Natural killer cell (primary cell): ENCODE data around the gene SWSAP1. TPM values are rescaled to one million over a fixed set of nuclear protein-coding genes. Genes with fewer than 3 reads are reported as not detected.

Experiments used
- ATAC-seq, 3 donors: fragments of 150-1000 bp in 2 of 3; fragments of 200-7000 bp in 1 of 3; cut with Tn5 transposase; 1 replicate in 1 of 3; 2 replicates in 2 of 3; pipeline ENCODE4 v1.10.0; 2021; ENCODE audit warnings: mild to moderate bottlenecking in 2 of 3, moderate library complexity in 2 of 3
- DNase-seq, 2 donors: peaks; one replicate each; pipeline versions ENCODE4 v3.0.0 to v3.0.0-alpha.2; 2013 to 2021; ENCODE audit warnings: mixed read lengths in 1 of 2
- H3K27ac ChIP-seq: one replicate; pipeline ENCODE4 v1.5.1; 2013; ENCODE audit warnings: mild to moderate bottlenecking, low read length
- H3K27me3 ChIP-seq: one replicate; pipeline ENCODE4 v1.6.1; 2013; ENCODE audit warnings: low read length; ENCODE audit not compliant: control insufficient read depth, insufficient read depth
- H3K36me3 ChIP-seq: one replicate; pipeline ENCODE4 v1.6.1; 2013; ENCODE audit warnings: low read length; ENCODE audit not compliant: control insufficient read depth, insufficient read depth
- H3K4me1 ChIP-seq: one replicate; pipeline ENCODE4 v1.6.1; 2013; ENCODE audit warnings: low read length; ENCODE audit not compliant: control insufficient read depth, insufficient read depth
- H3K4me3 ChIP-seq: one replicate; pipeline ENCODE4 v1.5.1; 2013; ENCODE audit warnings: low read length
- H3K9me3 ChIP-seq: one replicate; pipeline ENCODE4 v1.6.1; 2013; ENCODE audit warnings: low read length; ENCODE audit not compliant: control insufficient read depth, insufficient read depth
- H3K27ac Mint-ChIP-seq, 2 donors: one replicate each; pipeline ENCODE4 v1.8.0; 2022; ENCODE audit warnings: mild to moderate bottlenecking in 2 of 2, mixed read lengths in 2 of 2, moderate library complexity in 1 of 2
- H3K27me3 Mint-ChIP-seq, 2 donors: one replicate each; pipeline ENCODE4 v1.8.0; 2022; ENCODE audit warnings: low read depth in 2 of 2, mixed read lengths in 2 of 2
- H3K36me3 Mint-ChIP-seq: one replicate; pipeline ENCODE4 v1.8.0; 2022; ENCODE audit warnings: mixed read lengths
- H3K4me1 Mint-ChIP-seq, 2 donors: one replicate each; pipeline ENCODE4 v1.8.0; 2022; ENCODE audit warnings: mixed read lengths in 2 of 2
- H3K4me3 Mint-ChIP-seq: one replicate; pipeline ENCODE4 v1.8.0; 2022; ENCODE audit warnings: mild to moderate bottlenecking, moderate library complexity, mixed read lengths
- H3K9me3 Mint-ChIP-seq, 2 donors: one replicate each; pipeline ENCODE4 v1.8.0; 2022; ENCODE audit warnings: mixed read lengths in 2 of 2
- WGBS: methylation state at CpG from one replicate; pipeline ENCODE4 v1.1.7; 2013; ENCODE audit warnings: missing lambda C conversion rate; ENCODE audit not compliant: insufficient coverage; 5-methylcytosine and 5-hydroxymethylcytosine counted together
- intact Hi-C: fragments of 100-400 bp; cut with micrococcal nuclease; formaldehyde crosslinking; loops from one replicate; pipeline ENCODE4 v1.14.2; 2022
- total RNA-seq, 4 donors: library from RNA; stranded (reverse); fragments of 120-200 nt in 1 of 4; gene quantifications; one replicate each; pipeline versions ENCODE4 v1.2.3 to v1.2.4, GENCODE V29; 2013 to 2022
- TF ChIP-seq, protein P1 (sequence below): fragments of 200-600 bp; IDR thresholded peaks from one replicate; pipeline ENCODE4 v1.8.0; 2022; ENCODE audit warnings: antibody characterized with exemption

The SWSAP1 gene
- total RNA-seq, 3 donors from 2014 or later (not counting 1 experiment from before 2014, with no cell fraction given): 2.1 to 2.9 (median 2.8) TPM

DNA sequence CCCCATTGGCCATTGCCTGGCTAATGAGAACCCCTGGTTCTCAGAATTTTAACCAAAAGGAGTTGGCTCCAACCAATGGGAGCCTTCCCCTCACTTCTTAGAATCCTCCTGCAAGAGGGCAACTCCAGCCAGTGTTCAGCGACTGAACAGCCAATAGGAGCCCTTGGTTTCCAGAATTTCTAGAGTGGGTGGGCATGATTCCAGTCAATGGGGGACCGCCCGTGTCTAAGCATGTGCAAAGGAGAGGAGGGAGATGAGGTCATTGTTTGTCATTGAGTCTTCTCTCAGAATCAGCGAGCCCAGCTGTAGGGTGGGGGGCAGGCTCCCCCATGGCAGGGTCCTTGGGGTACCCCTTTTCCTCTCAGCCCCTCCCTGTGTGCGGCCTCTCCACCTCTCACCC, 9.5 kb upstream of the SWSAP1 start:
- H3K4me1 Mint-ChIP-seq: no peaks in the 10 kb centered on the region
- Histone ChIP-seq H3K27me3 (no peaks in the 10 kb centered on the region), H3K36me3 (peaks cover 2% of the 10 kb centered on the region), H3K4me3 (no peak overlapping the region), H3K27ac (no peak overlapping the region), H3K9me3 (no peaks in the 10 kb centered on the region), H3K4me1 (no peaks in the 10 kb centered on the region)
- H3K9me3 Mint-ChIP-seq: no peaks in the 10 kb centered on the region
- DNase-seq (no peak), ATAC-seq (no peak)
- TF ChIP-seq, protein P1, sequence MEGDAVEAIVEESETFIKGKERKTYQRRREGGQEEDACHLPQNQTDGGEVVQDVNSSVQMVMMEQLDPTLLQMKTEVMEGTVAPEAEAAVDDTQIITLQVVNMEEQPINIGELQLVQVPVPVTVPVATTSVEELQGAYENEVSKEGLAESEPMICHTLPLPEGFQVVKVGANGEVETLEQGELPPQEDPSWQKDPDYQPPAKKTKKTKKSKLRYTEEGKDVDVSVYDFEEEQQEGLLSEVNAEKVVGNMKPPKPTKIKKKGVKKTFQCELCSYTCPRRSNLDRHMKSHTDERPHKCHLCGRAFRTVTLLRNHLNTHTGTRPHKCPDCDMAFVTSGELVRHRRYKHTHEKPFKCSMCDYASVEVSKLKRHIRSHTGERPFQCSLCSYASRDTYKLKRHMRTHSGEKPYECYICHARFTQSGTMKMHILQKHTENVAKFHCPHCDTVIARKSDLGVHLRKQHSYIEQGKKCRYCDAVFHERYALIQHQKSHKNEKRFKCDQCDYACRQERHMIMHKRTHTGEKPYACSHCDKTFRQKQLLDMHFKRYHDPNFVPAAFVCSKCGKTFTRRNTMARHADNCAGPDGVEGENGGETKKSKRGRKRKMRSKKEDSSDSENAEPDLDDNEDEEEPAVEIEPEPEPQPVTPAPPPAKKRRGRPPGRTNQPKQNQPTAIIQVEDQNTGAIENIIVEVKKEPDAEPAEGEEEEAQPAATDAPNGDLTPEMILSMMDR: no peak
- H3K4me3 Mint-ChIP-seq: no peak overlapping the region
- intact Hi-C loops: no loop called here
- no peaks in the 10 kb centered on the region for H3K27me3 Mint-ChIP-seq
- no peak overlapping the region for H3K27ac Mint-ChIP-seq
- 86% methylated on average over 5 of the region's 5 CpGs for WGBS
- H3K36me3 Mint-ChIP-seq: no peaks in the 10 kb centered on the region

DNA sequence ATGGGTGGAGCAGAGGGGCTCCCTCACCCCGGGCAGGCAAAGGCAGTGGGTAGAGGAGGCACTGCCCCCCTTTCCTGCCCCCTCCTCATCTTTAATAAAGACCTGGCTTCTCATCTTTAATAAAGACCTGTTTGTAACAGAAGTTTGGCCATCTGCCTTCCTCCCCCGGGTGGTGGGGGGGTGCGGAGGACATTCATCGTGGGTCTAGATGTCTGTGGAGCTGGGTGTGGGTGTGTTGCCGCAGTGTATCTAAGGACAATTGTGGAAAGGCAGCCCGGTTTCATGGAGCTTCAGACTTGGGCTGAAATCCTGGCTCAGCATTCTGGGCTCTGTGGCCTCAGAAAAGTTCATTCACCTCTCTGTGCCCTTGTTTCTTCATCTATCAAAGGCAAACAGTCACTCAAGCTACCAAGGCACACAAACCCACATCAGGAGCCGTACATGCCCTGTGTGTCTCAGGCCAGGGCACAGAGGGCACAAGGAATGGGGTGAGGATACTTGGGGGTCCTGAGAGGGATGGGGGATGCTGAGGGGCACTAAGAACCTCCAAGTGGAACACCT, 8.8 kb upstream of the SWSAP1 start:
- intact Hi-C loops: no loop called here
- WGBS: 95% methylated on average over 5 of the region's 7 CpGs
- ATAC-seq: no peak
- Histone ChIP-seq H3K36me3 (peaks cover 2% of the 10 kb centered on the region), H3K27ac (no peak overlapping the region), H3K9me3 (no peaks in the 10 kb centered on the region), H3K27me3 (no peaks in the 10 kb centered on the region), H3K4me3 (no peak overlapping the region), H3K4me1 (no peaks in the 10 kb centered on the region)
- TF ChIP-seq, protein P1: no peak
- no peaks in the 10 kb centered on the region for H3K4me1 Mint-ChIP-seq
- no peak for DNase-seq
- no peak overlapping the region for H3K4me3 Mint-ChIP-seq
- H3K27ac Mint-ChIP-seq: no peak overlapping the region
- H3K27me3 Mint-ChIP-seq: no peaks in the 10 kb centered on the region
- H3K9me3 Mint-ChIP-seq: no peaks in the 10 kb centered on the region
- H3K36me3 Mint-ChIP-seq: no peaks in the 10 kb centered on the region

DNA sequence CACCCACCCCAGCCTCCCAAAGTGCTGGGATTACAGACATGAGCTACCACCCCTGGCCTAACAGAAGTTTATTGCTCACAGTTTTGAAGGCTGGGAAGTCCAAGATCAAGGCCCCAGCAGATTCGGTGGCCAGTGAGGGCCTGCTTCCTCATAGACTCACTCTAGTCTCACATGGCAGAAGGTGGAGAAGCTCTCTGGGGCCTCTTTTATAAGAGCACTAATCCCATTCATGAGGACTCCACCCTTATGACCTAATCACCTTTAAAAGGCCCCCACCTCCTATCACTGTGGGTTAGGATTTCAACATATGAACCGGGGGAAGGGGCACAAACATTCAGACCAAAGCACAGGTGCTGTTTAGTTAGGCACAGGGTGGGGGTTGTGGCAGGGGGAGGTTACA, 6.9 kb upstream of the SWSAP1 start:
- H3K36me3 Mint-ChIP-seq: no peaks in the 10 kb centered on the region
- no peak overlapping the region for H3K27ac Mint-ChIP-seq
- H3K9me3 ChIP-seq: no peaks in the 10 kb centered on the region
- H3K9me3 Mint-ChIP-seq: no peaks in the 10 kb centered on the region
- DNase-seq: no peak
- no peaks in the 10 kb centered on the region for H3K4me1 ChIP-seq
- H3K27me3 Mint-ChIP-seq: no peaks in the 10 kb centered on the region
- no peak overlapping the region for H3K4me3 Mint-ChIP-seq
- H3K27ac ChIP-seq: no peak overlapping the region
- intact Hi-C loops: no loop called here
- ATAC-seq: no peak
- H3K27me3 ChIP-seq: no peaks in the 10 kb centered on the region
- no peaks in the 10 kb centered on the region for H3K4me1 Mint-ChIP-seq
- H3K4me3 ChIP-seq: no peak overlapping the region
- H3K36me3 ChIP-seq: peaks cover 2% of the 10 kb centered on the region
- TF ChIP-seq, protein P1: no peak
- 88% methylated on average over 1 of the region's 2 CpGs for WGBS

DNA sequence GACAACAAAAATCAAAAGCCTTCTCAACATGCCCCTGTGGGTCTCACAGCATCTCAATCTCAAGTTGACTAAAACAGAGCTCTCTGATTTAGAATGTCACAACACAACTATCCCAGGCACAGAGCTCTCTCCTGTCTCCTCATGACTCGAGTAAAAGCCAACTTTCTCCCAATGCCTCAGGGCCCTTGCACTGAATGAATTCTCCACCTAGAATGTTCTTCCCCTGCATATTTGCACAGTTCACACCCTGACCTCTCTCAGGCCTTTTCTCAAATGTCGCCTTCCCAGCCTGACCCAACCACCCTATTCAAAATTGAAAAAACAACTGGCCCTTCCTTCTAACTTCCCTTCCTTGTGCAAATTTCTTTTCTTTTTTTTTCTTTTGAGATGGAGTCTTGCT, 3.7 kb upstream of the SWSAP1 start:
- no peak overlapping the region for H3K27ac Mint-ChIP-seq
- no peak for ATAC-seq

More for the DNA sequence above, 3.7 kb upstream of the SWSAP1 start:
- Mint-ChIP-seq H3K27me3 (no peaks in the 10 kb centered on the region), H3K36me3 (no peaks in the 10 kb centered on the region), H3K4me3 (no peak overlapping the region), H3K9me3 (no peaks in the 10 kb centered on the region), H3K4me1 (no peaks in the 10 kb centered on the region)
- Histone ChIP-seq H3K4me3 (no peak overlapping the region), H3K36me3 (peaks cover 2% of the 10 kb centered on the region), H3K4me1 (peaks cover 17% of the 10 kb centered on the region), H3K9me3 (no peaks in the 10 kb centered on the region), H3K27ac (no peak overlapping the region), H3K27me3 (no peaks in the 10 kb centered on the region)
- TF ChIP-seq, protein P1: no peak
- 91% methylated on average over 2 of the region's 2 CpGs for WGBS
- intact Hi-C loops: loop anchor here (10.0 kb wide), 1 partner anchor 134 kb away; the partner anchor contains the start of gene ZNF653
- no peak for DNase-seq
